ENCODE data around the gene UBL5. TPM values are rescaled to one million over a fixed set of nuclear protein-coding genes. Genes with fewer than 3 reads are reported as not detected.
A peak's percentile ranks its signal among the peaks of the same experiment; 100 is the strongest.
"Not testable (repeated sequence)": the region's sequence is repeated elsewhere in the genome, so short reads cannot be mapped to it uniquely, and the experiment has no call there.

Gene UBL5
- total RNA-seq, 1 donor from 2014 or later, result 595 TPM

- DNase-seq (no peak), ATAC-seq (ENCODE audit: poor library complexity) (no peak)
- intact Hi-C loops (cut with DNase I), result no loop called here
Measured at GRCh38 chr19:9801976-9802375, 25.7 kb upstream of the UBL5 start.

GRCh38 chr19:9806803-9807202 lies 20.9 kb upstream of the UBL5 start:
- intact Hi-C loops (cut with DNase I), result no loop called here
- no peak for DNase-seq
- ATAC-seq (ENCODE audit: poor library complexity), result no peak

DNA sequence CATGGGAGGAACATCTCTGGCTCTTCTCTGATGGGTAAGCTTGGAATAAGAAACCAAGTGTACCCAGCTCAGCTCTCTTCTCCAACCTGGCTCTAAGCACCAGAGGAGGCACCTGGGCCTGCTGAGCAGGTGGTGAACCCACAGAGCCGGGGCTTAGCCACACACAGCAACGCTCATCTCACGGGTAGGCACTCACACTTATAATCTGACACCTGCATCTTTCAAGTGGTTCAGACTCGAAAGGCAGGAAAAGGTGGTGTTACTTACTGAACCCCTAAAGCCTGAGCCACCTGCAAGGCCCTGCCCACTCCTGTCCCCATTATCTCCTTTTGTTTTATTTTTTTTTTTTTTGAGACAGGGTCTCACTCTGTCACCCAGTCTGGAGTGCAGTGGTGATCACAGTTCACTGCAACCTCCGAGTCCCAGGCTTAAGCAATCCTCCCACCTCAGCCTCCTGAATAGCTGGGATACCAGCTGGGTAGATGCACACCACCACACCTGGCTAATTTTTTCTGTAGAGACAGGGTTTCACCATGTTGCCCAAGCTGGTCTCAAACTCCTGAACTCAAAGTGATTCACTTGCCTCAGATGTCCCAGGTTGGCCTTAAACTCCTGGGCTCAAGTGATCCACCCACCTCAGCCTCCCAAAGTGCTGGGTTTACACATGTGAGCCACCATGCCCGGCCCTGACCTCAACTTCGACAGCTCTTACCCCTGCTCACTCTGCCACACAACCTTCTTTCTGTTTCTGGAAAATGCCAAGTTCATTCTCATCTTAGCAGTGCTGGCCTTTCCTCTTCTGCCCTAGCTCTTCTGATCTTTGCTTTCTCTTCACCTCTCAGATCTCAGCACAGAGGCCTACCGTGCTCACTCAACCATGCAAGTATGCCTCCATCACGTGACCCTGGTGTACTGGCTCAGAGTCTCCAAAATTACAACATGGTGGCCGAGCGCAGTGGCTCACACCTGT lies 18.6 kb upstream of the UBL5 start:
- DNase-seq, result no peak
- intact Hi-C loops (cut with DNase I), result no loop called here
- no peak for ATAC-seq (ENCODE audit: poor library complexity)

DNA sequence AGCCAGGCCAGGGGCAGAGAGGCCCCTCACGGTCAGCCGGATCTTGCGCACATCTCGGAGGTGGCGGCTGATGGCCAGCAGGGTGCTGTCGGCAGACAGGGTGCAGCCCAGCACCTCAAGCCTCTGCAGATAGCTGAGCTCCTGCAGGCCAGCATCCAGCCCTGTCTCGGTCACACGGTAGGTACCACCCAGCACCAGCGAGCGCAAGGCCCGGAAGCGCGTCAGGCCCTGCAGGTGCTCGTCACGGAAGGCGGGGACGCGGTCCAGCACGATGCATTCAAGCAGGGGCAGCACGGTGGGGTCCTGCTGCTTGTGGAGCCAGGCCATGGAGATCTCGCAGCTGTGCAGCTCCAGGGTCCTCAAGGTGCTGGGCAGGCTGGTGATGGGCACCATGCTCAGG lies 16.6 kb upstream of the UBL5 start:
- intact Hi-C loops (cut with DNase I), result no loop called here
- ATAC-seq (ENCODE audit: poor library complexity), result peak; percentile 14
- no peak for DNase-seq

DNA sequence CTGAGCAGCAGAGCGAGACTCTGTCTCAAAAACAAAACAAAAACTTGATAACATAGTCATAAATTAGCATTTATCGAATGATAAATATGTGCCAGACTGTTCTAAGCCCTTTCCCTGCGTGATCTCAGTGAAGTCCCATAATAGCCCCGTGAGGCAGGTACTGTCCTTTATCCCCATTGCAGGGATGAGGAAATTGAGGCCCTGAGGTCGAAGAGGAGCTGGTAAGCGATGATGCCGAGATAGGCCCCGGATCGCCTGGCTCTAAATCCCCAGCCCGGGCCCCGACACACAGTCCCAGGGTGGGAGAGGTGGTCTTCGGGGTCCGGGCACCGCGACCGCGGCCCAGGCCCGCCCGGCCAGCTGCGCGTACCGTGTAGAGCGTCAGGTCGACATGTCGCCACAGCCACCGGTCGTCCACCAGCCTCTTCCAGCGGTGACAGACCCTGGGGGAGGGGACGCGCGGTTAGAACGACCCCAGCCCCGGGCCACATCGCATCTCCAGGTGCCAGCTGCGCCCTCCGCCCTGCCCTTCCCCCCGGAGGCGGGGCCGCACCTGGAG lies 9.5 kb upstream of the UBL5 start:
- intact Hi-C loops (cut with DNase I), result no loop called here
- ATAC-seq (ENCODE audit: poor library complexity), result no peak

GRCh38 chr19:9818734-9819595 lies 8.8 kb upstream of the UBL5 start, which contains the start of gene FBXL12:
Gene FBXL12 (minus strand): TSS chr19:9819079. CDS start chr19:9818813, 266 bp downstream.
- ATAC-seq (ENCODE audit: poor library complexity) (peak; percentile 95), DNase-seq (peak; percentile 100)
- intact Hi-C loops (cut with DNase I), result no loop called here

More for the DNA sequence above, 9.5 kb upstream of the UBL5 start:
- no peak for DNase-seq

DNA sequence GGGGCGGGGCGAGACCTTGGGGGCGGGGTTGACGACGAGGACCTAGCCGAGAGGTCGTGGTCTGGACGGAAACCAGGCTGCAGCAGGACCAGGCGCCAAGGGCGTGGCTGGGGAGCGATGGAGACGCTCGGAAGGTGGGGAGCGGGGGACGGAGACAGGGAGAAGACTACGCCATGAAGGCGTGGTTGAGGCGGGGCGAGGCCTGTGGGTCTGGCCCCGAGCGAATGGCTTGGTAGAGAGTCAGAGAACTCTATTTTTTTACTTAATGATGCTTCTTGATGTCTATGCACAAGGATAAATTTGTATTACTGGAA lies 8.2 kb upstream of the UBL5 start:
- DNase-seq (no peak), ATAC-seq (ENCODE audit: poor library complexity) (no peak)
- intact Hi-C loops (cut with DNase I), result no loop called here

- DNase-seq; intact Hi-C loops (cut with DNase I); ATAC-seq (ENCODE audit: poor library complexity): not testable (repeated sequence)
Measured at GRCh38 chr19:9820034-9820433, 7.7 kb upstream of the UBL5 start.

- ATAC-seq (ENCODE audit: poor library complexity), result no peak
Measured at GRCh38 chr19:9823816-9824215, 3.9 kb upstream of the UBL5 start.

GRCh38 chr19:9828551-9829063 lies 889 bp downstream of the UBL5 start:
- DNase-seq (no peak), ATAC-seq (ENCODE audit: poor library complexity) (no peak)
- intact Hi-C loops (cut with DNase I), result no loop called here

More at GRCh38 chr19:9823816-9824215, 3.9 kb upstream of the UBL5 start:
- intact Hi-C loops (cut with DNase I), result no loop called here
- no peak for DNase-seq

DNA sequence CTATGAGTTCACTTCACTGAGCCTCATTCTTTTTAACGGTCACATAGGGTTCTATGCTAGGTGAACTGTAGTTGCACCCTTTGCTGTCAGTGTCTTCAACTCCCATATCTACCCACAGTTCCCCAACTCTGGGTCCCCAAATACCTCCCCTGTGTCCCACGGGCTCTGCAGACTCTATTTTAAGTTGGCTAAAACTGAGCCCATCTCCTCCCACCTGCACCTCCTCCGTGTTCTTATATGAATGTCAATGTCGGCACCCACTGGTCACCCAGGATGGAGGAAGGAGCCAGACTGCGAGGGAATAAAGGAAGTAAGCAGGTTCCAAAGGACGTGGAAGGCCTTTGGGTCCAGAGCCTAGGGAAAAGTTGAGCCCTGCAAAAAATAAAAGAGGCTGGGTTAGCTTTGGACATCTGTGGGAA lies 6.6 kb downstream of the UBL5 start:
- intact Hi-C loops (cut with DNase I), result no loop called here
- DNase-seq (no peak), ATAC-seq (ENCODE audit: poor library complexity) (no peak)

GRCh38 chr19:9834726-9835506 lies 7.2 kb downstream of the UBL5 start, which contains the start of gene PIN1:
Gene PIN1 (plus strand): TSS chr19:9835318. CDS start chr19:9835345, 27 bp downstream.
- intact Hi-C loops (cut with DNase I), result no loop called here
- ATAC-seq (ENCODE audit: poor library complexity) (peak; percentile 99), DNase-seq (peak; percentile 100)

GRCh38 chr19:9835507-9835949 lies 7.8 kb downstream of the UBL5 start:
- peak; percentile 14 for ATAC-seq (ENCODE audit: poor library complexity)
- intact Hi-C loops (cut with DNase I), result no loop called here
- no peak for DNase-seq

GRCh38 chr19:9836021-9836420 lies 8.3 kb downstream of the UBL5 start:
- DNase-seq (peak; percentile 25), ATAC-seq (ENCODE audit: poor library complexity) (no peak)
- intact Hi-C loops (cut with DNase I), result no loop called here

- peak; percentile 46 for DNase-seq
- intact Hi-C loops (cut with DNase I), result no loop called here
- ATAC-seq (ENCODE audit: poor library complexity), result no peak
Measured at GRCh38 chr19:9838324-9838723, 10.6 kb downstream of the UBL5 start.

- no peak for ATAC-seq (ENCODE audit: poor library complexity)
- no peak for DNase-seq
- intact Hi-C loops (cut with DNase I), result no loop called here
Measured at GRCh38 chr19:9839415-9839814, 11.7 kb downstream of the UBL5 start.

DNA sequence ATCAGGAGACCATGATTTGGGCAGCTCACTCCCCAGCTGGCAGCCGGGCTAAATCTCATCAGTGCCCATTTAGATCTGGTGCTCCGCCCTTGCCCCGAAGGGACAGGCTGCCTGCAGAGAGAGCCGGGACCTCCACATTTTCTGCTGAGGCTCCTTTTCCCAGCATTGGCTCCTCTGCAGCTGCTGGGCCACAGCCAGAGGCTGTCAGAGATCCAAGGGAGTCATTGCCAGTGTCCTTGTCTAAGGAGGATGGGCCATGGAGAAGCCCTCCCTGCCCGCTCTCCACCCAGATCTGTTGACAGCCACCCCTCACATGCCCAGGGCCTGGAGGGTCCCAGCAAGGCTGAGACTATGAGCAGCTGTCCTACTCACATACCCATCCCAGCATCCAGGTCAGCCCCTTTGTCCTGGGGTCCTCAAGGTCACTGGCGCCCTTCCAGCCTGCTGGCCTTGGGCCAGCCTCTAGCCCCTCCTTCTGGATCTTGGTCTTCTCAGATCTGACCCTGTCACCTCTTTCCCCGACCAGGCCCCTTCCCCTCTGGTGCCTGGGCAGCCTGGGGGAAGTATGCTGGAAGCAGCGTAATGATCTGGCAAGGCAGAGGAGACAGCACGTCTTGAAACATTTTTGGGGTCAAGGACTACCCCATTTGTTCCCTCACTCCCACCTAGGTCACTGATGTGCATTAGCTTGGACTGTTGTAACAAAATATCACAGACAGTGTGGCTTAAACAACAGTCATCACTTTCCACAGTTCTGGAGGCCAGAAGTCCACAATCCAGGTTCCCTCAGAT lies 15.3 kb downstream of the UBL5 start:
- DNase-seq (peak; percentile 56), ATAC-seq (ENCODE audit: poor library complexity) (peak; percentile 23)
- intact Hi-C loops (cut with DNase I), result no loop called here
